Measurements from ENCODE around the gene IL1R2.

IL1R2 gene

GRCh38 chr2:101975171-101975870 lies 16.4 kb upstream of the IL1R2 start:
- no peak for DNase-seq

- DNase-seq = no peak
Measured at GRCh38 chr2:101976891-101977290, 14.9 kb upstream of the IL1R2 start.

- no peak for DNase-seq
Measured at GRCh38 chr2:101980368-101980767, 11.4 kb upstream of the IL1R2 start.

- no peak for DNase-seq
Measured at GRCh38 chr2:101981066-101981465, 10.7 kb upstream of the IL1R2 start.

GRCh38 chr2:101981504-101981903 lies 10.3 kb upstream of the IL1R2 start:
- DNase-seq = no peak

GRCh38 chr2:101982495-101983029 lies 9.2 kb upstream of the IL1R2 start:
- no peak for DNase-seq

- DNase-seq = peak in 1 of 3 experiments; percentile 16
Measured at GRCh38 chr2:101983486-101983885, 8.3 kb upstream of the IL1R2 start.

GRCh38 chr2:101983928-101984327 lies 7.8 kb upstream of the IL1R2 start:
- DNase-seq = peak in 2 of 3 experiments; percentile 1 to 7

- DNase-seq = no peak
Measured at GRCh38 chr2:101984656-101985055, 7.1 kb upstream of the IL1R2 start.

- DNase-seq = no peak
Measured at GRCh38 chr2:101985101-101985792, 6.5 kb upstream of the IL1R2 start.

GRCh38 chr2:101985793-101986164 lies 6.0 kb upstream of the IL1R2 start:
- no peak for DNase-seq

GRCh38 chr2:101986376-101986775 lies 5.4 kb upstream of the IL1R2 start:
- DNase-seq = no peak

GRCh38 chr2:101986804-101987740 lies 4.7 kb upstream of the IL1R2 start:
- no peak for DNase-seq

GRCh38 chr2:101987832-101988231 lies 3.9 kb upstream of the IL1R2 start:
- no peak for DNase-seq

- DNase-seq = no peak
Measured at GRCh38 chr2:101988541-101988940, 3.2 kb upstream of the IL1R2 start.

GRCh38 chr2:101989740-101990460 lies 1.9 kb upstream of the IL1R2 start:
- DNase-seq = no peak

GRCh38 chr2:101993772-101994171 lies 2.0 kb downstream of the IL1R2 start:
- DNase-seq = no peak

- no peak for DNase-seq
Measured at GRCh38 chr2:101995019-101995418, 3.3 kb downstream of the IL1R2 start.

- DNase-seq = no peak
Measured at GRCh38 chr2:101995804-101996203, 4.0 kb downstream of the IL1R2 start.

GRCh38 chr2:101998556-101998895 lies 6.8 kb downstream of the IL1R2 start:
- DNase-seq = no peak

GRCh38 chr2:101998896-101999789 lies 7.4 kb downstream of the IL1R2 start:
- no peak for DNase-seq

GRCh38 chr2:102000012-102000411 lies 8.3 kb downstream of the IL1R2 start:
- no peak for DNase-seq
